H1 (cell line): Measurements from ENCODE around the gene C1orf56. TPM values are rescaled to one million over a fixed set of nuclear protein-coding genes. Genes with fewer than 3 reads are reported as not detected.

Experiments used
- EP300 ChIP-seq, 2 experiments: IDR thresholded peaks; 1 replicate in 1 of 2; 2 replicates in 1 of 2; pipeline ENCODE4 v1.6.1; 2011 to 2012; ENCODE audit warnings: low read depth in 2 of 2, low read length in 2 of 2, mild to moderate bottlenecking in 2 of 2, borderline replicate concordance in 1 of 2, inconsistent platforms in 1 of 2, moderate library complexity in 1 of 2
- FOSL1 ChIP-seq: IDR thresholded peaks from 2 replicates; pipeline ENCODE4 v1.6.1; 2011; ENCODE audit warnings: mild to moderate bottlenecking, low read depth, low read length, moderate library complexity; ENCODE audit not compliant: insufficient read depth
- POLR2A ChIP-seq, 2 experiments: IDR thresholded peaks; 1 replicate in 1 of 2; 2 replicates in 1 of 2; pipeline ENCODE4 v1.6.1; 2011; ENCODE audit warnings: low read depth in 2 of 2, low read length in 2 of 2, mild to moderate bottlenecking in 2 of 2; ENCODE audit errors: control extremely low read depth in 1 of 2
- polyA plus RNA-seq, 7 experiments: library from polyadenylated mRNA; depleted of rRNA in 3 of 7; stranded (reverse) in 5 of 7; unstranded in 2 of 7; fragments of >200 nt in 5 of 7; fragments of 200-250 nt in 2 of 7; gene quantifications; 1 replicate in 5 of 7; 2 replicates in 1 of 7; 4 replicates in 1 of 7; pipeline versions ENCODE4 v1.2.1 to v1.2.3, GENCODE V29; 2011 to 2013; ENCODE audit warnings: missing spikeins in 2 of 7, mixed read lengths in 2 of 7
- total RNA-seq: library from RNA; stranded (reverse); fragmentation: NEBNext Ultra II Directional; extraction: Animal tissue kit (Norgen Biotek cat#: 25700); gene quantifications from 2 replicates; pipeline ENCODE4 v1.2.1, GENCODE V29; 2021

Gene C1orf56
- total and polyA plus RNA-seq, 2 of the 8 experiments (the other 6 are each of a cell fraction or from before 2014, with no cell fraction given) = 3.0 to 3.4 TPM

- no peak for TF ChIP-seq FOSL1
- no peak for TF ChIP-seq POLR2A (IDR thresholded peaks at IDR 0.05; ENCODE audit: control extremely low read depth in 1 of 2, low read depth in 2 of 2, low read length in 2 of 2)
- no peak for TF ChIP-seq EP300 (IDR thresholded peaks at IDR 0.05; ENCODE audit: borderline replicate concordance in 1 of 2, low read depth in 2 of 2, low read length in 2 of 2)
- TF ChIP-seq, all 59 proteins: peak for 0
These were observed 37.2 kb upstream of the C1orf56 start (continued) for GRCh38 chr1:151010346-151010726.
